Heart left ventricle (tissue), 13 donors: ENCODE data around the gene LRP1B.

Experiments used
- POLR2A ChIP-seq, 2 donors: fragments of 450-650 bp; IDR thresholded peaks; one replicate each; pipeline ENCODE4 v1.6.1; 2017; ENCODE audit warnings: antibody characterized with exemption in 2 of 2, mild to moderate bottlenecking in 2 of 2, moderate library complexity in 2 of 2
- TF ChIP-seq, protein P1 (sequence below), 12 donors: fragments of 200-600 bp; sonication (generic) in 4 of 12; IDR thresholded peaks; one replicate each; pipeline versions ENCODE4 v1.5.0 to v1.8.0; 2018 to 2022; ENCODE audit warnings: antibody characterized with exemption in 12 of 12, mild to moderate bottlenecking in 5 of 12
- donor health status: ischemic (EF 13 %, LVEDD 7.1; RV severe dilation, severe dysfunction).
- donor health status: DM: no; HTN: yes; CAD: no.
- donor health status: DM: no; HTN: no; CAD: no.
- donor health status: ischemic (EF 25% LVEDD 6.9; RV normal size, moderate dysfunction).
- donor health status: ischemic (EF 25% LVEDD 5.7; RV mildly dilated, moderate dysfunction).
- donor health status: ischemic (EF 35%, LVEDD 5.7; RV mildly dilated, moderate dysfunction).
- donor health status: nonischemic (EF 11% LVEDD 7.7; RV severe dilation, severe dysfunction).
- donor health status: DM: yes; HTN: yes; CAD: no.
- donor health status: PGD.
- donor health status: ischemic (EF 29% LVEDD 5.4; RV normal size, mild dysfunction).
- donor health status: nonischemic (EF 23%, LVEDD 6.1; RV moderate dilation, normal function).

DNA sequence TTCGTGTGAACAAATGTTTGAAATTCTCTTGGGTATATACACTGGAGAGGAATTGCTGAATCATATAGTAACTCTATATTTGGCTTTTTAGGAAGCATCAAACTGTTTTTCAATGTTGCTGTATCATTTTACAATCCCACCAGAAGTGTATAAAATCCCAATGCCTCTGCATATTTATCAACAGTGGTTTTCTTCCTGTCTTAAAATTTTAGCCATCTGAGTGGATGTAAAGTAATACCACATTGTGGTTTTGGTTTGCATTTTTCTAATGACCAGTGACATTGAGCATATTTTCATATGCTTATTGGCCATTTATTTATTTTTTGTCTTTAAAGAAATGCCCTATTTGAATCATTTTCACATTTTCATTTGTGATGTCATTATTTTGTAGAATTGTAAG is 22.8 kb upstream of the LRP1B start:
- TF ChIP-seq, protein P1, sequence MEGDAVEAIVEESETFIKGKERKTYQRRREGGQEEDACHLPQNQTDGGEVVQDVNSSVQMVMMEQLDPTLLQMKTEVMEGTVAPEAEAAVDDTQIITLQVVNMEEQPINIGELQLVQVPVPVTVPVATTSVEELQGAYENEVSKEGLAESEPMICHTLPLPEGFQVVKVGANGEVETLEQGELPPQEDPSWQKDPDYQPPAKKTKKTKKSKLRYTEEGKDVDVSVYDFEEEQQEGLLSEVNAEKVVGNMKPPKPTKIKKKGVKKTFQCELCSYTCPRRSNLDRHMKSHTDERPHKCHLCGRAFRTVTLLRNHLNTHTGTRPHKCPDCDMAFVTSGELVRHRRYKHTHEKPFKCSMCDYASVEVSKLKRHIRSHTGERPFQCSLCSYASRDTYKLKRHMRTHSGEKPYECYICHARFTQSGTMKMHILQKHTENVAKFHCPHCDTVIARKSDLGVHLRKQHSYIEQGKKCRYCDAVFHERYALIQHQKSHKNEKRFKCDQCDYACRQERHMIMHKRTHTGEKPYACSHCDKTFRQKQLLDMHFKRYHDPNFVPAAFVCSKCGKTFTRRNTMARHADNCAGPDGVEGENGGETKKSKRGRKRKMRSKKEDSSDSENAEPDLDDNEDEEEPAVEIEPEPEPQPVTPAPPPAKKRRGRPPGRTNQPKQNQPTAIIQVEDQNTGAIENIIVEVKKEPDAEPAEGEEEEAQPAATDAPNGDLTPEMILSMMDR (IDR thresholded peaks at IDR 0.05): no peak
- TF ChIP-seq POLR2A (IDR thresholded peaks at IDR 0.05): no peak
